ENCODE measurements around the gene RPS6KA4.

DNA sequence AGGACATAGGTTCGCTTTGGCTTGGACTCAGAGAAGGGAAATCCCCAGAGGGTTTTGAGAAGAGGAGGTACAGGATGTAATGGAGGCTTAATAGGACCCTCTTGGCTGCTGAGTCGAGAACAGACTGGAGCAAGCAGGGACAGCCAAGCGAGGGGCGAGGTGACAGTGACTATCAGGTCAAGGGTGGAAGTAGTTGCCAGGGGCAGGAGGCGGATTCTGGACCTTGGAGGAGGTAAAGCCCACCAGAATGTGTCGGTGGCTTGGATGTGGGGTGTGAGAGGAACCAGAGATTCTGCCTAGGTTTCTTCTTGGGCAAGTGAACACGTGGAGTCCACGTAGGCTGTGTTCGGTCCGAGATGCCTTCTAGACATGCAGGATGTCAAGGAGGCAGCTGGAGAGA lies 46.0 kb upstream of the RPS6KA4 start:
- TF ChIP-seq, protein P1, sequence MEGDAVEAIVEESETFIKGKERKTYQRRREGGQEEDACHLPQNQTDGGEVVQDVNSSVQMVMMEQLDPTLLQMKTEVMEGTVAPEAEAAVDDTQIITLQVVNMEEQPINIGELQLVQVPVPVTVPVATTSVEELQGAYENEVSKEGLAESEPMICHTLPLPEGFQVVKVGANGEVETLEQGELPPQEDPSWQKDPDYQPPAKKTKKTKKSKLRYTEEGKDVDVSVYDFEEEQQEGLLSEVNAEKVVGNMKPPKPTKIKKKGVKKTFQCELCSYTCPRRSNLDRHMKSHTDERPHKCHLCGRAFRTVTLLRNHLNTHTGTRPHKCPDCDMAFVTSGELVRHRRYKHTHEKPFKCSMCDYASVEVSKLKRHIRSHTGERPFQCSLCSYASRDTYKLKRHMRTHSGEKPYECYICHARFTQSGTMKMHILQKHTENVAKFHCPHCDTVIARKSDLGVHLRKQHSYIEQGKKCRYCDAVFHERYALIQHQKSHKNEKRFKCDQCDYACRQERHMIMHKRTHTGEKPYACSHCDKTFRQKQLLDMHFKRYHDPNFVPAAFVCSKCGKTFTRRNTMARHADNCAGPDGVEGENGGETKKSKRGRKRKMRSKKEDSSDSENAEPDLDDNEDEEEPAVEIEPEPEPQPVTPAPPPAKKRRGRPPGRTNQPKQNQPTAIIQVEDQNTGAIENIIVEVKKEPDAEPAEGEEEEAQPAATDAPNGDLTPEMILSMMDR (IDR thresholded peaks at IDR 0.05) = no peak
- TF ChIP-seq POLR2A (IDR thresholded peaks at IDR 0.05; ENCODE audit: low read depth) = no peak

Measured in esophagus muscularis mucosa (tissue), 3 donors.